AG09309 (cell line): ENCODE measurements around the gene MIOX.

Source experiments
- DNase-seq: peaks from one replicate; pipeline ENCODE4 v3.0.0-alpha.2; 2010; ENCODE audit warnings: low read depth
- H3K4me3 ChIP-seq: 2 replicates; pipeline ENCODE4 v1.5.1; 2011; ENCODE audit warnings: mild to moderate bottlenecking, low read depth, low read length, moderate library complexity; ENCODE audit not compliant: control insufficient read depth
- CTCF ChIP-seq: IDR thresholded peaks from 2 replicates; pipeline ENCODE4 v1.5.1; 2011; ENCODE audit warnings: mild to moderate bottlenecking, low read depth, low read length, inconsistent platforms; ENCODE audit not compliant: insufficient read depth, control insufficient read depth; ENCODE audit errors: missing control alignments

The MIOX gene

GRCh38 chr22:50504369-50505211 is 17.9 kb downstream of the MIOX start:
- DNase-seq, result no peak
- H3K4me3 ChIP-seq, result no peak overlapping the region
- no peak for TF ChIP-seq CTCF

DNA sequence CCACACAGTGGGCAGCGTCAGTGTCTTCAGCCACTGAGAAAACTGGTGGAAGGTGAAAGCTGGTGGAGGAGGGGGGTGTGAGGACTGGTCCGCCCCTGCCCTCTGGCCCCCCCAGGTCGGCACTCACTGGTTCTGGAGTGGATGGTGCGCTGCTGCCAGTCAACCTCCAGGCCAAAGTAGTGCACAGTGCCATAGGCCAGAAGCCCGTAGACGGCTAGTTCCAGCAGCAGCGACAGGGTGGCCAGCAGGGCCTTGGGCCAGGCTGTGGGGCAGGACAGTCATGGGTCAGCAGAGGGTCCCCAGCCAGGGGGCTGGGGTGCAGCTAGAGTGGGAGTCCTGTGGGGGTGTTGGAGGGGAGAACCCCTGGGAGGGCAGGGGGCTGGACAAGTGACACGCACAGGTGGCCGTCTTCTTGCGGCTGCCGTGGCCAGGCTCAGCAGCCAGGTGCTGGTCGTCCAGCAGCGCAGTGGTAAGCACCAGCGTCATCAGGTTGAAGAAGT is 18.7 kb downstream of the MIOX start:
- H3K4me3 ChIP-seq, result no peak overlapping the region
- TF ChIP-seq CTCF, result no peak
- DNase-seq, result no peak

DNA sequence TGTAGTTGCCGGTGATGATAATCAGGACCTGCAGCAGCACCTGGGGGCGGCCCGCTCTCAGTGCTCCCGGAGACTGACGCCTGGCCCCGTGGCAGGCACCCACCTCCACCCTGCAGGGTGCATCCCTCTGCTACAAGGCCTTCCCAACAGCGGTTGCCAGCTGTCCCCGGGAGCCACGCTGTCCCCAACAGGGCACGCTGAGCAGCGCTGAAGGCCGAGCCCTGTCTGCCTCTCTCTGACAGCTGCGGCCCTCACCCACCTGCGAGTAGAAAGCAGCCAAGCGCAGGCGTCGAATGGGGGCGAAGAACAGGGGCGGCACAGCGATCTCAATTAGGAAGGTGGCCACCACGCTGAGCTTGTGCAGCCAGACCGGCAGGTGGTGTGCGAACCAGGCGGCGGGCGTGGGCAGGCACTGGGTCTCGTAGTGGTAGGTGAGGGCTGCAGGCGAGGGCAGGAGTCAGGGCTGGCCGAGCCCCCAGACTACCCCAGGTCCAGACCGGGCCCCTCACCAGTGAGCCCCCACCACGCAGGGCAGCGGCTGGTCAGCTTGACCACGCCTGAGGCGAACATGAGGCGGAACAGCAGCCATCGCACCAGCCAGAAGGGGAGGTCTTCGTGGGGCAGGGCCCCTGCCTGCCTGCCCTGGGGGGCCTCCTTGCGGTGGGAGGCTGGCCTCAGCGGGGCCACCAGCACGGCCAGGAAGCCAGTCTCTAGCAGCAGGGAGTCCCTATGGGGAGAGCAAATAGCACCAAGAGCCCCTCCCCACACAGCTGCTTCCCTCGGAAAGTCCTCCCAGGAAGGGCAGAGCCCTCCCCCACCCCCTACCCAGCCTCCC is 19.3 kb downstream of the MIOX start:
- DNase-seq, result no peak

GRCh38 chr22:50506611-50507420 is 20.2 kb downstream of the MIOX start:
- DNase-seq, result no peak
- TF ChIP-seq CTCF, result no peak
- peak overlapping the region; percentile 100 for H3K4me3 ChIP-seq

More for the DNA sequence above, 19.3 kb downstream of the MIOX start:
- no peak for TF ChIP-seq CTCF
- peak overlapping the region; percentile 100 for H3K4me3 ChIP-seq

DNA sequence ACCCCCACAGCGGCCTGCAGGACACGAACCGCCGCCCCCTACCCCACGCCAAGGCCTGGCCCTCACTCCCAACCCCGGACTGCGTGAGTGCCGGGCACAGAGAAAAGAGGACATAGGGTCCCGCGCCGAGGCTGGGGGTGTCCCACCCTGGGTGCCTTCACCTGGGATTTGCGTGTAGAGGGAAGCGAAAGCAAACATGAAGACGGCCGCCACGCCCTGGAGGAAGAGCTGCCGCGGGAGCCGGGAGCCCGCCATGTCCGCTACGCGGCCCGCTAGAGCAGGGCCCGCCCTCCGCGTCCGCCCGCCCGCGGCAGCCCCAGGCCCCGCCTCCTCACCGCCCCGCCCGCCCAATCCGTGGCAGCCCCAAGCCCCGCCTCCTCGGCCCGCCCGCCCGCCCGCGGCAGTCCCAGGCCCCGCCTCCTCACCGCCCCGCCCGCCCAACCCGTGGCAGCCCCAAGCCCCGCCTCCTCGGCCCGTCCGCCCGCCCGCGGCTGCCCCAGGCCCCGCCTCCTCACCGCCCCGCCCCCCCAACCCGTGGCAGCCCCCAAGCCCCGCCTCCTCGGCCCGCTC is 20.8 kb downstream of the MIOX start, which contains the start of gene LMF2:
Gene LMF2, minus strand, starts transcription at position 282 of the 570 bp plus-strand sequence. Its CDS starts 27 bp downstream, at position 255.
- H3K4me3 ChIP-seq, result peak within 1 kb of the TSS; percentile 100
- peak; percentile 11 for DNase-seq
- peak; percentile 5 for TF ChIP-seq CTCF
